Activated CD4-positive, alpha-beta memory T cell treated with anti-CD3 and anti-CD28 coated beads, Interleukin-2, amount 10 ng/mL, durations not matched to agents 7 days and 5 days (primary cell): ENCODE data around the gene LMAN1L. TPM values are rescaled to one million over a fixed set of nuclear protein-coding genes. Genes with fewer than 3 reads are reported as not detected.

Experiments used
- CTCF ChIA-PET: fragments of 350-600 bp; sonication (Branson Sonifier 250); formaldehyde crosslinking; loops from one replicate; lab custom pipeline; 2021; ENCODE audit warnings: antibody characterized with exemption, inconsistent platforms; lab: Charles Lee
- POLR2A ChIA-PET: fragments of 350-600 bp; sonication (Branson Sonifier 250); formaldehyde crosslinking; loops from one replicate; lab custom pipeline; 2021; ENCODE audit warnings: antibody characterized with exemption; lab: Charles Lee
- DNase-seq: peaks from one replicate; pipeline ENCODE4 v3.0.0-alpha.2; 2020
- H3K27ac Mint-ChIP-seq: one replicate; pipeline ENCODE4 v1.8.0; 2021; ENCODE audit warnings: mild to moderate bottlenecking, mixed read lengths
- H3K27me3 Mint-ChIP-seq: one replicate; pipeline ENCODE4 v1.8.0; 2021; ENCODE audit warnings: mixed read lengths
- H3K36me3 Mint-ChIP-seq: one replicate; pipeline ENCODE4 v1.8.0; 2021; ENCODE audit warnings: low read depth, mixed read lengths
- H3K4me1 Mint-ChIP-seq: one replicate; pipeline ENCODE4 v1.8.0; 2021; ENCODE audit warnings: mixed read lengths
- H3K4me3 Mint-ChIP-seq: one replicate; pipeline ENCODE4 v1.8.0; 2021; ENCODE audit warnings: mild to moderate bottlenecking, mixed read lengths
- H3K9me3 Mint-ChIP-seq: one replicate; pipeline ENCODE4 v1.8.0; 2021; ENCODE audit warnings: mixed read lengths
- total RNA-seq, 2 experiments: library from RNA; stranded (reverse); gene quantifications; one replicate each; pipeline ENCODE4 v1.2.3, GENCODE V29; 2021

LMAN1L gene
- total RNA-seq, 2 experiments from 2014 or later: 0.48 to 0.63 TPM

- POLR2A ChIA-PET: interaction anchor here (1.0 to 35.1 kb wide), 6 partner anchors 6 to 173 kb away, joined by 3 to 1214 read pairs (median 6); partner anchors contain the start of genes CLK3, CSK and LMAN1L
- Mint-ChIP-seq H3K4me3 (peak overlapping the region; percentile 85), H3K27me3 (no peaks in the 10 kb centered on the region), H3K36me3 (peaks cover 72% of the 10 kb centered on the region), H3K9me3 (no peaks in the 10 kb centered on the region), H3K27ac (peak overlapping the region; percentile 97), H3K4me1 (peaks cover 77% of the 10 kb centered on the region)
- peak; percentile 64 for DNase-seq
- CTCF ChIA-PET: interaction anchor here (1.2 to 38.3 kb wide), 6 partner anchors 6 to 243 kb away, joined by 3 to 1235 read pairs (median 14); partner anchors contain the start of genes CSK, LMAN1L and ULK3
Measured at GRCh38 chr15:74789171-74789631, 23.4 kb upstream of the LMAN1L start.

- H3K4me1 Mint-ChIP-seq: peaks cover 80% of the 10 kb centered on the region
- peaks cover 69% of the 10 kb centered on the region for H3K36me3 Mint-ChIP-seq
- peak overlapping the region; percentile 85 for H3K4me3 Mint-ChIP-seq
- H3K9me3 Mint-ChIP-seq: no peaks in the 10 kb centered on the region
- H3K27ac Mint-ChIP-seq: peak overlapping the region; percentile 97
- ChIA-PET CTCF (interaction anchor here (1.7 to 38.3 kb wide), 4 partner anchors 6 to 158 kb away, joined by 5 to 1235 read pairs (median 628); partner anchors contain the start of genes CSK, LMAN1L and ULK3), POLR2A (interaction anchor here (1.0 to 35.1 kb wide), 5 partner anchors 6 to 173 kb away, joined by 3 to 1214 read pairs (median 7); partner anchors contain the start of genes CLK3, CSK and LMAN1L)
- H3K27me3 Mint-ChIP-seq: no peaks in the 10 kb centered on the region
- DNase-seq: no peak
Measured at GRCh38 chr15:74789741-74790079, 22.9 kb upstream of the LMAN1L start.

GRCh38 chr15:74790080-74790916 is 22.3 kb upstream of the LMAN1L start:
- Mint-ChIP-seq H3K36me3 (peaks cover 69% of the 10 kb centered on the region), H3K4me1 (peaks cover 81% of the 10 kb centered on the region), H3K27me3 (no peaks in the 10 kb centered on the region), H3K4me3 (peak overlapping the region; percentile 85), H3K9me3 (no peaks in the 10 kb centered on the region), H3K27ac (peak overlapping the region; percentile 97)
- POLR2A ChIA-PET: interaction anchor here (1.3 to 35.1 kb wide), 4 partner anchors 5 to 174 kb away, joined by 4 to 1214 read pairs (median 610); partner anchors contain the start of genes CLK3, CSK and LMAN1L
- CTCF ChIA-PET: interaction anchor here (25.7 to 38.3 kb wide), 2 partner anchors 5 to 10 kb away, joined by 1235 read pairs; partner anchors contain the start of genes CSK and LMAN1L
- DNase-seq: peak; percentile 57

GRCh38 chr15:74791007-74791406 is 21.6 kb upstream of the LMAN1L start:
- H3K4me3 Mint-ChIP-seq: peak overlapping the region; percentile 85
- peak overlapping the region; percentile 97 for H3K27ac Mint-ChIP-seq
- ChIA-PET POLR2A (interaction anchor here (2.3 to 35.1 kb wide), 3 partner anchors 5 to 175 kb away, joined by 7 to 1214 read pairs (median 1214); partner anchors contain the start of genes CLK3, CSK and LMAN1L), CTCF (interaction anchor here (1.6 to 38.3 kb wide), 4 partner anchors 4 to 156 kb away, joined by 3 to 1235 read pairs (median 632); partner anchors contain the start of genes CPLX3, CSK and LMAN1L)
- H3K4me1 Mint-ChIP-seq: peaks cover 85% of the 10 kb centered on the region
- DNase-seq: no peak
- no peaks in the 10 kb centered on the region for H3K27me3 Mint-ChIP-seq
- H3K36me3 Mint-ChIP-seq: peaks cover 68% of the 10 kb centered on the region
- H3K9me3 Mint-ChIP-seq: no peaks in the 10 kb centered on the region

GRCh38 chr15:74791667-74792066 is 21.0 kb upstream of the LMAN1L start:
- Mint-ChIP-seq H3K4me1 (peaks cover 89% of the 10 kb centered on the region), H3K4me3 (peak overlapping the region; percentile 44), H3K36me3 (peaks cover 66% of the 10 kb centered on the region), H3K9me3 (no peaks in the 10 kb centered on the region), H3K27me3 (no peaks in the 10 kb centered on the region), H3K27ac (peak overlapping the region; percentile 97)
- CTCF ChIA-PET: interaction anchor here (1.6 to 38.3 kb wide), 6 partner anchors 4 to 159 kb away, joined by 3 to 1235 read pairs (median 23); partner anchors contain the start of genes CPLX3, CSK and LMAN1L
- no peak for DNase-seq
- POLR2A ChIA-PET: interaction anchor here (27.8 to 35.1 kb wide), 2 partner anchors 4 to 10 kb away, joined by 1214 read pairs; partner anchors contain the start of genes CSK and LMAN1L

GRCh38 chr15:74792227-74793016 is 20.2 kb upstream of the LMAN1L start:
- Mint-ChIP-seq H3K27me3 (no peaks in the 10 kb centered on the region), H3K4me3 (peak overlapping the region; percentile 44), H3K27ac (peak overlapping the region; percentile 97), H3K36me3 (peaks cover 60% of the 10 kb centered on the region), H3K9me3 (no peaks in the 10 kb centered on the region), H3K4me1 (peaks cover 86% of the 10 kb centered on the region)
- ChIA-PET POLR2A (interaction anchor here (1.0 to 35.1 kb wide), 5 partner anchors 3 to 142 kb away, joined by 3 to 1214 read pairs (median 7); partner anchors contain the start of genes CSK, FAM219B and LMAN1L), CTCF (interaction anchor here (1.0 to 38.3 kb wide), 11 partner anchors 3 to 175 kb away, joined by 3 to 1235 read pairs (median 4); partner anchors contain the start of genes CPLX3, CSK, LMAN1L and MPI)
- DNase-seq: no peak

GRCh38 chr15:74793135-74794028 is 19.3 kb upstream of the LMAN1L start:
- Mint-ChIP-seq H3K27me3 (no peaks in the 10 kb centered on the region), H3K27ac (peak overlapping the region; percentile 97), H3K4me3 (peak overlapping the region; percentile 10), H3K36me3 (peaks cover 59% of the 10 kb centered on the region), H3K9me3 (no peaks in the 10 kb centered on the region), H3K4me1 (peaks cover 88% of the 10 kb centered on the region)
- peak; percentile 73 for DNase-seq
- POLR2A ChIA-PET: interaction anchor here (0.8 to 35.1 kb wide), 8 partner anchors 2 to 141 kb away, joined by 3 to 1214 read pairs (median 4); partner anchors contain the start of genes CSK, FAM219B, LMAN1L and MPI
- CTCF ChIA-PET: interaction anchor here (0.6 to 38.3 kb wide), 16 partner anchors 10 to 177 kb away, joined by 3 to 1235 read pairs (median 4); partner anchors contain the start of genes CLK3, CSK, FAM219B and MPI

GRCh38 chr15:74794248-74794969 is 18.2 kb upstream of the LMAN1L start:
- H3K4me3 Mint-ChIP-seq: no peak overlapping the region
- peaks cover 90% of the 10 kb centered on the region for H3K4me1 Mint-ChIP-seq
- peaks cover 59% of the 10 kb centered on the region for H3K36me3 Mint-ChIP-seq
- ChIA-PET POLR2A (interaction anchor here (0.8 to 35.1 kb wide), 6 partner anchors 1 to 254 kb away, joined by 3 to 1214 read pairs (median 6); partner anchors contain the start of genes ARID3B, CSK, FAM219B and LMAN1L), CTCF (interaction anchor here (0.7 to 38.3 kb wide), 10 partner anchors 13 to 178 kb away, joined by 3 to 1235 read pairs (median 5); partner anchors contain the start of genes CLK3, CSK and FAM219B)
- H3K9me3 Mint-ChIP-seq: no peaks in the 10 kb centered on the region
- DNase-seq: no peak
- H3K27ac Mint-ChIP-seq: peak overlapping the region; percentile 85
- H3K27me3 Mint-ChIP-seq: no peaks in the 10 kb centered on the region

- no peaks in the 10 kb centered on the region for H3K27me3 Mint-ChIP-seq
- no peaks in the 10 kb centered on the region for H3K9me3 Mint-ChIP-seq
- DNase-seq: no peak
- ChIA-PET CTCF (interaction anchor here (6.5 to 38.3 kb wide), 2 partner anchors 15 to 160 kb away, joined by 30 to 1235 read pairs; partner anchors contain the start of gene CSK), POLR2A (interaction anchor here (1.0 to 35.1 kb wide), 5 partner anchors 1 to 254 kb away, joined by 3 to 1214 read pairs (median 7); partner anchors contain the start of genes ARID3B, CSK, FAM219B and LMAN1L)
- peak overlapping the region; percentile 85 for H3K27ac Mint-ChIP-seq
- peaks cover 59% of the 10 kb centered on the region for H3K36me3 Mint-ChIP-seq
- H3K4me1 Mint-ChIP-seq: peaks cover 90% of the 10 kb centered on the region
- no peak overlapping the region for H3K4me3 Mint-ChIP-seq
Measured at GRCh38 chr15:74794970-74795349, 17.7 kb upstream of the LMAN1L start.

GRCh38 chr15:74795966-74796625 is 16.5 kb upstream of the LMAN1L start:
- peaks cover 58% of the 10 kb centered on the region for H3K36me3 Mint-ChIP-seq
- H3K4me1 Mint-ChIP-seq: peaks cover 85% of the 10 kb centered on the region
- peak overlapping the region; percentile 85 for H3K27ac Mint-ChIP-seq
- H3K9me3 Mint-ChIP-seq: no peaks in the 10 kb centered on the region
- H3K4me3 Mint-ChIP-seq: peak overlapping the region; percentile 19
- DNase-seq: peak; percentile 46
- H3K27me3 Mint-ChIP-seq: no peaks in the 10 kb centered on the region
- CTCF ChIA-PET: interaction anchor here (0.7 to 38.3 kb wide), 6 partner anchors 16 to 178 kb away, joined by 3 to 1235 read pairs (median 4); partner anchors contain the start of gene CSK
- POLR2A ChIA-PET: interaction anchor here (35.1 kb wide), 1 partner anchor 15 kb away, joined by 1214 read pairs; the partner anchor contains the start of gene CSK
